H1 (cell line): ENCODE data around the gene GUCA2B. TPM values are rescaled to one million over a fixed set of nuclear protein-coding genes. Genes with fewer than 3 reads are reported as not detected.

Experiments used
- CTCF ChIA-PET: fragments of 300-600 bp; sonication (Branson Sonifier 250); formaldehyde crosslinking; loops from one replicate; lab custom pipeline; 2021; ENCODE audit not compliant: partially characterized antibody; lab: Charles Lee
- POLR2A ChIA-PET: fragments of 300-600 bp; sonication (Branson Sonifier 250); formaldehyde crosslinking; loops from one replicate; lab custom pipeline; 2021; ENCODE audit warnings: inconsistent platforms; ENCODE audit not compliant: partially characterized antibody; lab: Charles Lee
- DNase-seq, 2 experiments: peaks; one replicate each; pipeline versions ENCODE4 v3.0.0 to v3.0.0-alpha.2; 2010 to 2022; ENCODE audit warnings: low spot score in 2 of 2, low read depth in 1 of 2, mixed read lengths in 1 of 2
- FAIRE-seq: peaks from 2 replicates; lab custom pipeline; 2011; peaks lifted over from hg19 to GRCh38; lab: Jason Lieb, UNC
- H2AFZ ChIP-seq: 2 replicates; pipeline ENCODE4 v1.8.1; 2012; ENCODE audit warnings: low read length, inconsistent platforms
- H2AK5ac ChIP-seq: 2 replicates; pipeline ENCODE4 v1.6.1; 2013; ENCODE audit warnings: low read depth, low read length
- H2BK120ac ChIP-seq: replicated peaks from 2 replicates; pipeline ENCODE3; 2013; ENCODE audit warnings: low read depth, low read length, inconsistent platforms
- H2BK12ac ChIP-seq: 2 replicates; pipeline ENCODE4 v1.6.1; 2013; ENCODE audit warnings: low read depth, low read length
- H2BK15ac ChIP-seq: 2 replicates; pipeline ENCODE4 v1.6.1; 2013; ENCODE audit warnings: low read length
- H2BK20ac ChIP-seq: 2 replicates; pipeline ENCODE4 v1.6.1; 2013; ENCODE audit warnings: low read length
- H2BK5ac ChIP-seq: 2 replicates; pipeline ENCODE4 v1.6.1; 2013; ENCODE audit warnings: low read depth, low read length
- H3K14ac ChIP-seq: 2 replicates; pipeline ENCODE4 v1.6.1; 2013; ENCODE audit warnings: inconsistent platforms; ENCODE audit not compliant: insufficient read length
- H3K18ac ChIP-seq: 2 replicates; pipeline ENCODE4 v1.6.1; 2013; ENCODE audit warnings: low read length; ENCODE audit errors: extremely low read depth
- H3K23ac ChIP-seq: 2 replicates; pipeline ENCODE4 v1.6.1; 2013; ENCODE audit warnings: inconsistent platforms; ENCODE audit not compliant: insufficient read length
- H3K23me2 ChIP-seq: 2 replicates; pipeline ENCODE4 v1.6.1; 2013; ENCODE audit warnings: low read depth, low read length
- H3K27ac ChIP-seq: 2 replicates; pipeline ENCODE4 v1.6.1; 2011; ENCODE audit warnings: low read depth, low read length, inconsistent platforms
- H3K27me3 ChIP-seq, 4 experiments: replicated peaks in 1 of 4; 1 replicate in 1 of 4; 2 replicates in 3 of 4; pipeline versions ENCODE4 v1.6.1 to v1.8.1; 2011 to 2013; ENCODE audit warnings: low read length in 3 of 4, mild to moderate bottlenecking in 3 of 4, inconsistent platforms in 2 of 4, mixed read lengths in 2 of 4, moderate library complexity in 1 of 4; ENCODE audit not compliant: control insufficient read depth in 3 of 4, insufficient read depth in 3 of 4; ENCODE audit errors: extremely low read depth in 1 of 4
- H3K36me3 ChIP-seq, 4 experiments: 2 replicates each; pipeline versions ENCODE4 v1.6.1 to v1.8.1; 2011 to 2013; ENCODE audit warnings: mild to moderate bottlenecking in 4 of 4, low read length in 3 of 4, moderate library complexity in 2 of 4, control low read depth in 1 of 4, inconsistent platforms in 1 of 4; ENCODE audit not compliant: insufficient read depth in 4 of 4, control insufficient read depth in 2 of 4
- H3K4ac ChIP-seq: replicated peaks from 2 replicates; pipeline ENCODE3; 2013; ENCODE audit warnings: low read length, low read depth, mixed read lengths, inconsistent platforms; ENCODE audit not compliant: insufficient read length
- H3K4me1 ChIP-seq, 4 experiments: replicated peaks in 1 of 4; 1 replicate in 1 of 4; 2 replicates in 3 of 4; pipeline versions ENCODE4 v1.6.1 to v1.8.1; 2011 to 2013; ENCODE audit warnings: low read length in 3 of 4, inconsistent platforms in 2 of 4, mixed read lengths in 1 of 4; ENCODE audit not compliant: insufficient read depth in 4 of 4, control insufficient read depth in 3 of 4
- H3K4me2 ChIP-seq, 2 experiments: 2 replicates each; pipeline versions ENCODE4 v1.6.1 to v1.8.1; 2011 to 2013; ENCODE audit warnings: low read depth in 2 of 2, low read length in 2 of 2, control low read depth in 1 of 2, inconsistent platforms in 1 of 2, mild to moderate bottlenecking in 1 of 2; ENCODE audit not compliant: insufficient read depth in 1 of 2
- H3K4me3 ChIP-seq, 4 experiments: fragments of 200-600, 300-600 bp in 1 of 4; sonication (generic), shearing (Covaris generic), sonication (Bioruptor Twin) in 1 of 4; 2 replicates each; pipeline versions ENCODE4 v1.5.1 to v1.8.1; 2011 to 2016; ENCODE audit warnings: low read length in 4 of 4, low read depth in 3 of 4, control low read depth in 2 of 4, inconsistent platforms in 2 of 4, mild to moderate bottlenecking in 2 of 4, mixed read lengths in 1 of 4, moderate library complexity in 1 of 4; ENCODE audit not compliant: insufficient read depth in 2 of 4; ENCODE audit errors: extremely low read depth in 1 of 4
- H3K56ac ChIP-seq: replicated peaks from 2 replicates; pipeline ENCODE3; 2013; ENCODE audit warnings: low read depth, mild to moderate bottlenecking, mixed read lengths, low read length, inconsistent platforms; ENCODE audit not compliant: insufficient read length
- H3K79me1 ChIP-seq: 2 replicates; pipeline ENCODE4 v1.6.1; 2013; ENCODE audit warnings: low read depth, low read length, control low read depth
- H3K79me2 ChIP-seq, 2 experiments: 2 replicates each; pipeline versions ENCODE4 v1.6.1 to v1.8.1; 2012 to 2013; ENCODE audit warnings: low read length in 2 of 2, mild to moderate bottlenecking in 2 of 2, inconsistent platforms in 1 of 2; ENCODE audit not compliant: insufficient read depth in 2 of 2, control insufficient read depth in 1 of 2
- H3K9ac ChIP-seq, 4 experiments: replicated peaks in 1 of 4; 1 replicate in 1 of 4; 2 replicates in 3 of 4; pipeline versions ENCODE4 v1.6.1 to v1.8.1; 2011 to 2013; ENCODE audit warnings: low read depth in 3 of 4, low read length in 3 of 4, control low read depth in 2 of 4, mild to moderate bottlenecking in 2 of 4, moderate library complexity in 2 of 4, inconsistent platforms in 1 of 4; ENCODE audit errors: extremely low read depth in 1 of 4
- H3K9me3 ChIP-seq, 2 experiments: 2 replicates each; pipeline versions ENCODE4 v1.6.1 to v1.8.1; 2012 to 2013; ENCODE audit warnings: mild to moderate bottlenecking in 2 of 2, moderate library complexity in 2 of 2, control low read depth in 1 of 2, inconsistent platforms in 1 of 2, low read depth in 1 of 2, low read length in 1 of 2, mixed read lengths in 1 of 2; ENCODE audit not compliant: insufficient read depth in 2 of 2
- H4K20me1 ChIP-seq, 2 experiments: replicated peaks in 1 of 2; 2 replicates each; pipeline versions ENCODE3 to v1.8.1; 2011 to 2013; ENCODE audit warnings: inconsistent platforms in 2 of 2, low read length in 2 of 2, mild to moderate bottlenecking in 1 of 2; ENCODE audit not compliant: insufficient read depth in 2 of 2, control insufficient read depth in 1 of 2
- H4K5ac ChIP-seq: 2 replicates; pipeline ENCODE4 v1.6.1; 2013; ENCODE audit warnings: low read length, low read depth, mixed read lengths, inconsistent platforms; ENCODE audit not compliant: insufficient read length
- H4K8ac ChIP-seq: 2 replicates; pipeline ENCODE4 v1.8.0; 2013; ENCODE audit warnings: mild to moderate bottlenecking, moderate library complexity, low read length, inconsistent platforms; ENCODE audit not compliant: insufficient read depth; ENCODE audit errors: extremely low read depth
- H4K91ac ChIP-seq: replicated peaks from 2 replicates; pipeline ENCODE3; 2013; ENCODE audit warnings: low read length, mixed read lengths, inconsistent platforms; ENCODE audit not compliant: insufficient read length
- FOSL1 ChIP-seq: IDR thresholded peaks from 2 replicates; pipeline ENCODE4 v1.6.1; 2011; ENCODE audit warnings: mild to moderate bottlenecking, low read depth, low read length, moderate library complexity; ENCODE audit not compliant: insufficient read depth
- POLR2A ChIP-seq, 2 experiments: IDR thresholded peaks; 1 replicate in 1 of 2; 2 replicates in 1 of 2; pipeline ENCODE4 v1.6.1; 2011; ENCODE audit warnings: low read depth in 2 of 2, low read length in 2 of 2, mild to moderate bottlenecking in 2 of 2; ENCODE audit errors: control extremely low read depth in 1 of 2
- WGBS, 2 experiments: shearing (Covaris generic) in 1 of 2; methylation state at CpG; one replicate each; pipeline versions ENCODE4 v1.1.6 to v1.1.7; 2013 to 2015; ENCODE audit warnings: low lambda C conversion rate in 2 of 2, mixed read lengths in 2 of 2, inconsistent platforms in 1 of 2, low coverage in 1 of 2, missing lambda C conversion rate in 1 of 2; ENCODE audit not compliant: insufficient replicate concordance in 2 of 2, insufficient coverage in 1 of 2, insufficient read length in 1 of 2; ENCODE audit errors: extremely low coverage in 1 of 2, missing lambda C conversion rate in 1 of 2; 5-methylcytosine and 5-hydroxymethylcytosine counted together
- polyA plus RNA-seq, 7 experiments: library from polyadenylated mRNA; depleted of rRNA in 3 of 7; stranded (reverse) in 5 of 7; unstranded in 2 of 7; fragments of >200 nt in 5 of 7; fragments of 200-250 nt in 2 of 7; gene quantifications; 1 replicate in 5 of 7; 2 replicates in 1 of 7; 4 replicates in 1 of 7; pipeline versions ENCODE4 v1.2.1 to v1.2.3, GENCODE V29; 2011 to 2013; ENCODE audit warnings: missing spikeins in 2 of 7, mixed read lengths in 2 of 7
- total RNA-seq: library from RNA; stranded (reverse); fragmentation: NEBNext Ultra II Directional; extraction: Animal tissue kit (Norgen Biotek cat#: 25700); gene quantifications from 2 replicates; pipeline ENCODE4 v1.2.1, GENCODE V29; 2021

The GUCA2B gene
- total and polyA plus RNA-seq, 2 of the 8 experiments (the other 6 are each of a cell fraction or from before 2014, with no cell fraction given): not detected

GRCh38 chr1:42154685-42155084, 1.5 kb downstream of the GUCA2B start:
- Histone ChIP-seq H3K36me3 (no peaks in the 10 kb centered on the region), H3K23ac (no peak overlapping the region), H2BK20ac (no peak overlapping the region), H4K91ac (no peak overlapping the region), H3K9me3 (no peaks in the 10 kb centered on the region), H3K79me1 (no peaks in the 10 kb centered on the region), H2BK5ac (no peak overlapping the region), H4K5ac (no peak overlapping the region), H3K18ac (no peak overlapping the region), H3K4me3 (no peak overlapping the region), H3K9ac (no peak overlapping the region), H2AK5ac (no peak overlapping the region), H3K4ac (no peak overlapping the region), H3K23me2 (no peaks in the 10 kb centered on the region; the same call in 1 of the 2 replicates), H3K27me3 (no peaks in the 10 kb centered on the region), H2AFZ (no peak overlapping the region), H3K27ac (no peak overlapping the region), H3K4me1 (no peaks in the 10 kb centered on the region), H3K4me2 (no peak overlapping the region), H2BK12ac (no peak overlapping the region), H3K14ac (no peak overlapping the region), H3K79me2 (no peaks in the 10 kb centered on the region), H2BK15ac (no peak overlapping the region), H4K20me1 (no peaks in the 10 kb centered on the region), H4K8ac (no peak overlapping the region), H3K56ac (no peak overlapping the region), H2BK120ac (no peak overlapping the region)
- CTCF ChIA-PET: interaction anchor here (0.6 to 6.7 kb wide), 4 partner anchors 8 to 19 kb away, joined by 3 to 50 read pairs (median 10); no protein-coding TSS in a partner anchor
- TF ChIP-seq FOSL1 (no peak), POLR2A (IDR thresholded peaks at IDR 0.05; ENCODE audit: control extremely low read depth in 1 of 2, low read depth in 2 of 2, low read length in 2 of 2) (no peak)
- DNase-seq: no peak
- no peak for FAIRE-seq
- WGBS, 2 experiments: 93% methylated on average over 13 of the region's 13 CpGs; no CpG with 5 or more reads in 1 of the 2 experiments
- POLR2A ChIA-PET: no interaction called here
